HG02943 (cell line): ENCODE data around the gene GTF3C5.
A peak's percentile ranks its signal among the peaks of the same experiment; 100 is the strongest.
"Not testable (repeated sequence)": the region's sequence is repeated elsewhere in the genome, so short reads cannot be mapped to it uniquely, and the experiment has no call there.

Source experiments
- ATAC-seq: cut with Tn5 transposase; IDR thresholded peaks from one replicate; pipeline ENCODE4 v1.9.1; 2021; ENCODE audit warnings: mild to moderate bottlenecking, low read depth, moderate library complexity; ENCODE audit not compliant: unreplicated experiment

Gene GTF3C5, protein sequence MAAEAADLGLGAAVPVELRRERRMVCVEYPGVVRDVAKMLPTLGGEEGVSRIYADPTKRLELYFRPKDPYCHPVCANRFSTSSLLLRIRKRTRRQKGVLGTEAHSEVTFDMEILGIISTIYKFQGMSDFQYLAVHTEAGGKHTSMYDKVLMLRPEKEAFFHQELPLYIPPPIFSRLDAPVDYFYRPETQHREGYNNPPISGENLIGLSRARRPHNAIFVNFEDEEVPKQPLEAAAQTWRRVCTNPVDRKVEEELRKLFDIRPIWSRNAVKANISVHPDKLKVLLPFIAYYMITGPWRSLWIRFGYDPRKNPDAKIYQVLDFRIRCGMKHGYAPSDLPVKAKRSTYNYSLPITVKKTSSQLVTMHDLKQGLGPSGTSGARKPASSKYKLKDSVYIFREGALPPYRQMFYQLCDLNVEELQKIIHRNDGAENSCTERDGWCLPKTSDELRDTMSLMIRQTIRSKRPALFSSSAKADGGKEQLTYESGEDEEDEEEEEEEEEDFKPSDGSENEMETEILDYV

DNA sequence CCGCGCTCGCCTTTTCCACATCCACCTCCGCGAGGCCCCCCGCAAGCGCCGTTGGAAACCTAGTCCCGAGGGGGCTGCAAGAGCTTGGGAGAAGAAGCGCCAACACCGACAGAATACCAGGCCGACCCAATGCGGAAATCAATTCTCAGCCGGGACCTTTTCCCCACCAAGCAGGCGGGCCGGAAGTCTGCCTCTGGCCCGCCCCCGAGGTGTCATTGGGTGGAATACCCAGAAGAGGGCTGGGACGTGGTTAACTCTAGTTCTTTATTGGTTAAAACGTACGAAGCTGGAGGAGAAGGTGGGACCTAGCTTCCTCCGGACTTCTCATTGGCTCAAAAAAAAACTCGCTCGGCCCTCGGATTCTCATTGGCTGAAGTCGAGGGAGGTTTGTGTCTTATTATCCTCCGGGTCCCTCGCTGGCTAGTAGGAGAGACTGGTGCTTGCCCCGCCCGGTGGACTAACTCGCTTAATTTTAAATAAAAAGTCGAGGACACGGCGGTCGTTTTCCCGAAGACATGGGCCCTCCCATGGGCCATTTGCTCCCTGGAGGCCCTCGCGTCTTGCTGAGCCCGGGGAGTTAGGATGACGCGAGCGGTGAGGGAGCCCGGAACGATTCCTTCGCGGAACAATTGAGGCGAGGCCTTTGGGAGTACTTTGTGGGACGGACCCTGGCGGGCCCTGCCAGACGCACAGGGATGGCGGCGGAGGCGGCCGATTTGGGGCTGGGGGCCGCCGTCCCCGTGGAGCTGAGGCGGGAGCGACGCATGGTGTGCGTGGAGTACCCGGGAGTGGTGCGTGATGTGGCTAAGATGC, at the start of gene GTF3C5:
Gene GTF3C5, plus strand, starts transcription at position 681 of the 813 bp plus-strand sequence. Its CDS starts 15 bp downstream, at position 696.
- peak; percentile 96 for ATAC-seq

DNA sequence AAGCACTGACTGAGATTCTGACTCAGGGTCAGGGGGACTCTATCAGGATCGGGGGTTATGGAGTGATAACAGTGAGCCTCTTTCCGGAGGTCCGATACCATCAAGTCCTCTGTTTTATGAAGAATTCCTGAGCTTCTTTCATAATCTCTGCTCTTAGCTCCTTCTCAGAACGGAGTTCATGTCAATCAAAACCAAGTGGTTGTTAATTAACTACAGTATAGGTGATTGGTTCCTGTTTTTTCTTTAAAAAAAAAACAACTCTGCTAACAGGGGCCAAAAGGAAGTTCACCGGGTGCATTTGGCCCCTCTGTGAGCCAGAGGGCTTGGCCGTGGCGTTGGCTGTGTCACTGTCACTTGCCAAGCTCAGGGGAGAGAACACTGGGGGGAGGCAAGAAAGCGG, 48.3 kb upstream of the GTF3C5 start:
- ATAC-seq: peak; percentile 66

- no peak for ATAC-seq
These were observed 47.2 kb upstream of the GTF3C5 start for GRCh38 chr9:132983491-132984201.

- ATAC-seq: no peak
These were observed 46.4 kb upstream of the GTF3C5 start for GRCh38 chr9:132984202-132985070.

DNA sequence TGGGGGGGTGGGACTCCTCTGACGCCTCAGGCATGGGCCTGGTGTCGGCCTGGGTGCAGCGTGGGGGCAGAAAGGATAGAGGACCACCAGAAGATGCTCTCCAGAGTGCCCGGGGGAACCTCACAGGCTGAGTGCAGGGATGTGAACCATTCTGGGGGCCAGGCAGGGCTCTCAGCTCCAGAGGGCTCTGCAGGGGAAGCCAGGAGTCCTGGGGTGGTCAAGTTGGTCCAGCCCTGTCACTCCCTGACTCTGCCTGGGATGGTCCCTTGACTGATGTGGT, 45.8 kb upstream of the GTF3C5 start:
- no peak for ATAC-seq

GRCh38 chr9:132985489-132985888, 45.3 kb upstream of the GTF3C5 start:
- ATAC-seq: no peak

DNA sequence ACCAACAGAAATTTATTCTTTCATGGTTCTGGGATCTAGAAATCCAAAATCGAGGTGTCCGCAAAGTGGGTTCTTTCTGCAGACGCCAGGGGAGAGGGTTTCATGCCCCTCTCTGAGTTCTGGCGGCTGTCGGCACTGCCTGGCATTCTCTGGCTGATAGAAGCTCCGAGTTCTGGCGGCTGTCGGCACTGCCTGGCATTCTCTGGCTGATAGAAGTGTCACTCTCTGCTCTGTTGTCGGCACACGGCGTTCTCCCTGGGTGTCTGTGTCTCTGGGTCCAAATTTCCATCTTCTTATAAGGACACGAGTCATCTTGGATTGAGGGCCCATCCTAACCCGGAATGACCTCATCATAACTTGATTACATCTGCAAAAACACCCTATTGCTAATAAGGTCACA, 44.7 kb upstream of the GTF3C5 start:
- no peak for ATAC-seq

DNA sequence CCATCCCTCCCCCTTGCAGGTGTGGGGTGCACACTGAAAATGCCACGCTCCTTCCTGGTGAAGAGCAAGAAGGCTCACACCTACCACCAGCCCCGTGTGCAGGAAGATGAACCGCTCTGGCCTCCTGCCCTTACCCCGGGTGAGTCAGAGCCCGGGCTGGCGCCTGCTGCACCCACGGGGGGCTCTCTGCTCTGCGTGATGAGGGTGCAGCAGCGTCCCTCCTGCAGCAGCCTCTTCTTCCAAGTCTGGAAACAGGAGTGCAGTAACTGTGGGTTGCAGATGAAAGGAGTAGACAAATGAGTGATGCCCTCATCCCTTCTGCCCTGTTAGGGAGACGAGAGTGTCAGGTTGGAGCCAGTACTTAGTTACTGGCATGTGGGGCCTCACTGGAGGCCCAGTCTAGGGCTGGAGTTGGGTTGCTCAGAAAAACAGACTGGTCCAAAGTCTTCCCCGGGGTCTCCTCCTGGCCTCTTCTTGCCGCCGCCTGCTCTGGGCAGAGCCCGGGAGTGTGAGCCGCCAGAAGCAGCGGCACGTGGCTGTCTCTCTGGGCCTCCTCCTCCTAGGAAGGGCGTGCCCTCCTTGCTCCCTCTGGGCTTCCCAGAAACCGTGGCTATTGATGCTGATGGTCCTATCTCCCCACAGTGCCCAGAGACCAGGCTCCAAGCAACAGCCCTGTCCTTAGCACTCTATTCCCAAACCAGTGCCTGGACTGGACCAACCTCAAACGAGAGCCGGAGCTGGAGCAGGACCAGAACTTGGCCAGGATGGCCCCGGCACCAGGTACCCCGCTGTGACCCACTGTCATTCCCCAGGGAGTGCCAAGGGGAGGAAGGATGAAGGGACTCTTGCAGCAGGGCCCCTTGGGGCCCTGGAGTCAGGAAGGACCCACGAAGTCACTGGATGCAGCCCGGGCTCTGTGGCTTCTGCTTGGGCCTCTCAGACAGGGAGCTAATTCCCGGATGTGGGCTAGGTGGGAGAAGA, 43.9 kb upstream of the GTF3C5 start:
- no peak for ATAC-seq

- no peak for ATAC-seq
These were observed 42.4 kb upstream of the GTF3C5 start for GRCh38 chr9:132988244-132989013.

GRCh38 chr9:132989014-132989310, 41.8 kb upstream of the GTF3C5 start:
- no peak for ATAC-seq

DNA sequence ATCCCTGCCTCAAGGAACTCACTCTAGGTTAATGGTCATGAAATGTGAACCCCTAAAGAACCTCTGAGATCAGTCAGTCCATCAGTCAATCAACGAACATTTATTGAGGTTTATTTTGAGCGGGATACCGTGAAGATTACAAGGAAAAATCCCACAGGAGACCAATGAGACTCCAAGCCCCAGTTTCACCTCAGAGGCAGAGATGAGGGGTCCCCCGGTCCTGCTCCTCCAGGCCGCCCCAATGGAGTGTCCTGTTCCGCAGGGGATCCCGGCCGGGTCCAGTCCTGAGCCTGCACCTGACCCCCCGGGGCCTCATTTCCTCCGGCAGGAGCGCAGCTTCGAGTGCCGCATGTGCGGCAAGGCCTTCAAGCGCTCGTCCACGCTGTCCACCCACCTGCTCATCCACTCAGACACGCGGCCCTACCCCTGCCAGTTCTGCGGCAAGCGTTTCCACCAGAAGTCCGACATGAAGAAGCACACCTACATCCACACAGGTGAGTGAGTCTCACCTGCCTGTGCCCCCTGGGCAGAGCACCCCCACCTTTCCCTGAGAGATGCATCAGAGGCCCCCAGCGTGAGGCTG, 41.3 kb upstream of the GTF3C5 start:
- no peak for ATAC-seq

- ATAC-seq: not testable (repeated sequence)
These were observed 40.7 kb upstream of the GTF3C5 start for GRCh38 chr9:132989998-132990557.

GRCh38 chr9:132990781-132991180, 40.0 kb upstream of the GTF3C5 start:
- ATAC-seq: no peak

GRCh38 chr9:132991351-132992300, 39.2 kb upstream of the GTF3C5 start:
- no peak for ATAC-seq

DNA sequence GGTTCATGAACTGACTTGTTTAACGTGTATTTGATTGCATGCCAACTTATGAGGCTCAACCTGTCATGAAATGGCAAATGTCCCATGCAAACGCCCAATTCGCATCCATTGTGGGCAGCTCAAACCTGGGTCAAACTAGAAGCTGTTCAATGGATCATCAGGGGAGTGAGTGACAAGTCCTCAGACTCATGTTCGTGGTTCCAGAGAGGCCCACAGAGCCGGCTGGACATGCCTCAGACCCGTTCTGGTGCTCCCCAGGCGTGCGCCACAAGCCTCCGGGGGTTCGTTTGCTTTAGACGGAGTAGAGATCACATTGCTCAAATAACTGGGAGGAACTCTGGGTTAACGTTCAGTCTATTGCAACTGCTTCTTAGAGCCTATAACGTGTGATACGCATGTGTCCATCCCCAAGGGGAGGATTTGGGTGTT, 37.3 kb upstream of the GTF3C5 start:
- ATAC-seq: no peak

DNA sequence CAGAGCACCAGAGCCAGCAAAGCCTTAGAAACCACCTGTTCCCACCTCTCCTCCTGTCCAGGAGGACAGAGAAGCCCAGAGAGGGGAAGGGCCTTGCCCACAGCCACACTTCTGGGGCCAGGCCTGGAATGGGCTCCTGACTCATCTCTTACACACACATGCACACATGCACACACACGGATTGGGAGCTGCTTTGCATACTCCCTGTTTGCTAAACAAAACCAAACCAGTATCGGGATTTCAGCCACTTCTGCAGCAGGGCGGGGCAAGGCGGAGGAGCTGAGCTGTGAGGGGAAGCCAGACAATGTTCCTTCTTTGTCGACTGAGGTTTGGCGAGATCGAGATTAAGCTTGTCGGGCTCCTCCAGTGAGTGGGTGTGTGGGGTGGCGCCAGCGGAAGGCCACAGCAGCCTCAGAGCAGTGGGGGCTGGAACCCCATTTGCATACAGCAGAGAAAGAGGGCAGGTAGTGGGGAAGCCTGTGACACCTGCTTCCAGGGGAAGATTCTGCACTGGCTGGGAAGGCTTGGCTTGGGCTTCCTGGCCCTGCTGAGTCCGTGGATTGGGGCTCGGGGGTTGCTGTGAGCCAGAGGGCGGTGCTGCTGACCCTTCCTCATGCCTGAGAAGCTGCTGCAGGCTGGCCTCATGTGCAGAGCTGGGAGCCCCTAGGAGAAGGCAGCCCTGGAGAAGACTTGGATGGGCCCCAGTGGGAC, 36.2 kb upstream of the GTF3C5 start:
- no peak for ATAC-seq
